Astrocyte of the hippocampus (primary cell): ENCODE measurements around the gene WARS2.

Experiments
- DNase-seq: peaks from one replicate; pipeline ENCODE4 v3.0.0; 2011; ENCODE audit warnings: low read depth, low spot score

WARS2 gene

DNA sequence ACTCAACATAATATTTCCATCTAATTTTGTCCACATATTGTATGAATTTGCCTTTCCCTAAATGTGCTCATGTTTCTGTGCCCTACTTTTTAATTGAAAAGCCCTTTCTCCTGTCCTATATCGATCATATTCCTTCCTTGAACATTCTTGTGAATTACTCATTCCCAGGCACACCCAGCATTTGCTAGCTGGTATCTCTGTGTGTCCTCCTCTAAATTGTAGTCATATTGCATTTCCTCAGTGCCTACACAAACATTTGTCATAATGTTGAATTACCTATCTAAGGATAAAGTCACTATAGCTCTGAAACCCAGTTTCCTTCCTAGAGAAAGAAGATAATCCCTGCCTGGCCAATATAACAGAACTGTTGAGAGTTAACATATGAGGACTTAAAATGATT lies 112.7 kb downstream of the WARS2 start:
- DNase-seq = no peak

DNA sequence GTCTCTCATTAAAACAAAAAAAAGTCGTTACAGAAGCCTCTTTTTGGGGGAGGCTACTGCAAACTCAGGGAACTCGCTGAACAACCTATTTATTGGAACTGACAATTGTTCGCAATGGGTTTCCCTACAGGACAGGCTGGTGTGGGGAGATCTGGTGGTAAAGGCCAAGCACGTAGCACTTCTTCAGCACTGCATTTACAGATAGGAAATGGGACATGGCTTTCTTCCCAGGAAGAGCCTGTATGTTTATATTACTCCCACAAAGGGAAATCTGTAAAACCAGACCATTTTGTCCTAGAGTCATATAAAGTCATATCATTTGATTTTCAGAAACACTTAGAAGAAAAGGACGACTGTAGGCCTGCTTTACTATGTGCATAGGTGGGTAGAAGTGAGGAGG lies 113.5 kb downstream of the WARS2 start:
- DNase-seq = no peak

DNA sequence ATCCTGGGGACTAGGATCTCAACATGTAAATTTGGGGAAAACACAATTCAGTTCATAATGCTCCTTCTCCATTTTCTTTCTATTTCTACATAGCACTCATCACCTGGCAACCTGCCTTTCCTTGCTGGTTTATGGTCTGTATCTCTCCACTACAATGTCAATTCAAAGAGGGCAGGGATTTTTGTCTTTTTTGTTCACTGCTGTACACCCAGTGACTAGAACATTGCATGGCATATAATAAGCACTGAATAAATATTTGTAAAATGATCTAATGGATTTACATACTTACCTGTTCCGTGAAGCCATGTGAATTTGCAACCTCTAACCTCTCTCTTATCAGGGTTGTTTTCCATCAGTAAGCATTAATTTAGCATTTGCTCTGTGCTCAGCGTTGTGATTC lies 124.9 kb downstream of the WARS2 start:
- no peak for DNase-seq

DNA sequence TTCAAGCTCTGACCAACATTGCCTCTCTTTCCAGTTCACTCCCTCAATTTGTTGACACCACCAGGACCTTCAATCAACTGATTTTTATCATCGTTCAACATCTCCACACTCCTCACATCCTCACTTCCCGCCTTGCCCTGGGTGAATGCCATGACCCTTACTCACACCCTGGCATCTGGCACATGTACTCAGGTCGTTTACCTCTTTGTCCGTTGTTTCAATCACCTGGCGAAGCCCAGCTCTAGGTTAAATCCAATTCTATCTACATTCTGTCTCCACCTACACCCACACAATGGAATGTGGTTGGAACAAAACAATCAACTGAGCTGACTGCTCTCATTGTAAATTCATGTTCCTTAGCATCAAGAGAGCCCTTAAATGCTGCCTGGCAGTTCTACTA lies 128.1 kb downstream of the WARS2 start:
- DNase-seq = no peak

DNA sequence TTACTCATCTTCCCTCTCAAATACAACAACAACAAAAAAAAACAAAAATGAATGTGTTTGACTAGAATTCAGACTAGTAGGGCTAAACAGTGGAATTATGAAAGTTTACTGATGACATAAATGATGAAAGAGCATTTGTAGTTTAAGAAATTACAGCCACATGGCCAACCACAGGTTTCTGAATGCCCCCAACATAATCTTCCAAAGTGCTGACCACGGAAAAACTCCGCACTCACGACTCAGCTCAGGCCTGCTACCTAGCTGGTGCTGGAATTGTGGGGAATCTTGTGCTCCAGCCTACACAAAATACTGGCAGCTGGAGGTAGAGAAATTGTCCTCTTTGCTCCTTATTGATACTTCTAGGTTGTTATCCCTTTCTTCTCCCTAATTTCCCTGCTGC lies 128.7 kb downstream of the WARS2 start:
- no peak for DNase-seq

DNA sequence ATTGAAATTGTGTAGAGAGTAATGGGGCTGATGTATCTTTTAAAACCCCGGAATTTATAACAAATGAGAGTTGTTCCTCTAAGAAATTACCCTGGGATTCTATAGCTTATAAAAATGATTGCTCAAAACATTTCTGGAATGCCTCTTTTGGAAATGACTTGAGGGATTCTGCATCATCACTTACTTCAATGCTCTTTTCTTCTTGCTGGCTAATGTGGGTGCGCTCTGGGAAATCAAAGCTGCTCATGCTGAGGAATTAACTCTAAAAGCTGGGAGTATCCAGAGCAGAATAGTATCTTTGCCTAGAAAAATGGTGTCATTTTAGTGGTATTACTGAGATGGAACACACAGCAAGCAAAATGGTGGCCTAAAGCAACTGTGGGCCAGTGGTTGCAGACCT lies 129.3 kb downstream of the WARS2 start:
- no peak for DNase-seq

DNA sequence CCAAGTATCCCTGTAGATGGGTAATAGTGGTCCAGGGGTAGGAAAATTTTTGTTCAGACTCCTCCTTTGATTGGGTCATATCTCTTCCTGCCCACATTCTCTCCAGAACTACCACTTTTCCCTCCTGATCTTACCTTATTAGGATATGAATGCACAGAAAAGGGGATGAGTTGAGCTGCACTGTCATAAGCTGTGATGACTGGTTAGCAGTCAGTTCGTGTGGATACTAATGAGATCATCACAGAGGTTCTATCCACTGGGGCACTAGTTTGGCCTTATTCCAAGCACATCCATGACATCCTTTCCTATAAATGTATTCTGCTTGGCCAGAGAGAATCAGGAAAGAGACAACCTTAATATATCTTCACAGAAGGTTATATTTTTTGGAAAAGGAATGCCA lies 130.3 kb downstream of the WARS2 start:
- no peak for DNase-seq

DNA sequence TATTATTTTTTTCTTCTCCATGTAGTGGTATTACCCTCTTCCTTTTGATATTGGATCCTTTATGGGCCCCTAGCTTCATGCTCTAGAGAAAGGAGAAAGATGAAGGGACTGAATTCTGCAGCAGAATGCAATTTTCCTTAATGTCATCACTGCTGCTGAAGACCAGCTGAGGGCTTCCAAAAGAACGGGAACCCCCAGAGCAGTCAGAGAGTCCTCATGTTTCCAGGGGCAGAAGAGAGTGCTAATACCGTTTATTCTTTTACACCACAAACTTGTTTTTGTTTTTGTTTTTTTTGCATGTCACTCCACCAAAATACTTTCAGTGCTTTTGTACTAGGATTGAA lies 131.2 kb downstream of the WARS2 start:
- DNase-seq = no peak

DNA sequence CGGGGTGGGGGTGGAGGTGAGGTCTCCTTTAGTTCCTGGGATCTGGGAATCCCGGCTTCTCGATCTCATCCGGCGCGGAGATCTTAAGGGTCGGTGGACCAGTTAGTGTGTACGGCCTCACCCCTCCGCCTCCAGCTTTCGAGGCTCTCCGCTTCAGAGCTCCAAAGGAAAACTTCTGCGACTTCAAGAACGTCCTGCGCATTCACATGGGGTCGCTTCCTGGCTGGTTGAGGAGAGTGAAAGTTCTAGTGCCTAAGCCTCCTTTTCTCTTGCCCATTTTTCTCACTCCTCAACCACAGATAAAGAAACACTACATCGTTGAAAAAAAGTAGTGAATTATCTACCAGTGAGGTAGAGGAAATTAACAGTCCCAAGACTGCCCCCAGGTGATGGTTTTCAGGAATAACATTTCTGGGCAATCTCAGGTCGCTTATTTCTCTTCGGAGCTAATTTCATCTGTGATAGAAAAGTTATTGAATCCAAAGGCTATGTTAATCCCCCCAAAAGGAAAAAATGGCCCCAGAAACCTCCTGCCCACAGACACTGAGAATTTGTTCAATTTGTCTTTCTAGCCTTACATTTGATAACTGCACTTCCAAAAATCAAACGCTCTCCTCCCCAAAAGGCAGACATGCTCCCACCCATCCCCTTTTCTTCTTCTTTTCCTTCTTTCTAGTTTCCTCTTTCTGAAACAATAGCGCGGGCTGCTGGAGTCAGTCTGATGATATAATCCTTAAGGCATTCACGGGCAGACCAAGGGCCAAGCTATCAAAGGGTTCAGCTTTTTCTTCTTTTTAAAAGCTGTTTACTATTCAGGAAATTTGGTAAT lies 131.8 kb downstream of the WARS2 start:
- peak; percentile 80 for DNase-seq

DNA sequence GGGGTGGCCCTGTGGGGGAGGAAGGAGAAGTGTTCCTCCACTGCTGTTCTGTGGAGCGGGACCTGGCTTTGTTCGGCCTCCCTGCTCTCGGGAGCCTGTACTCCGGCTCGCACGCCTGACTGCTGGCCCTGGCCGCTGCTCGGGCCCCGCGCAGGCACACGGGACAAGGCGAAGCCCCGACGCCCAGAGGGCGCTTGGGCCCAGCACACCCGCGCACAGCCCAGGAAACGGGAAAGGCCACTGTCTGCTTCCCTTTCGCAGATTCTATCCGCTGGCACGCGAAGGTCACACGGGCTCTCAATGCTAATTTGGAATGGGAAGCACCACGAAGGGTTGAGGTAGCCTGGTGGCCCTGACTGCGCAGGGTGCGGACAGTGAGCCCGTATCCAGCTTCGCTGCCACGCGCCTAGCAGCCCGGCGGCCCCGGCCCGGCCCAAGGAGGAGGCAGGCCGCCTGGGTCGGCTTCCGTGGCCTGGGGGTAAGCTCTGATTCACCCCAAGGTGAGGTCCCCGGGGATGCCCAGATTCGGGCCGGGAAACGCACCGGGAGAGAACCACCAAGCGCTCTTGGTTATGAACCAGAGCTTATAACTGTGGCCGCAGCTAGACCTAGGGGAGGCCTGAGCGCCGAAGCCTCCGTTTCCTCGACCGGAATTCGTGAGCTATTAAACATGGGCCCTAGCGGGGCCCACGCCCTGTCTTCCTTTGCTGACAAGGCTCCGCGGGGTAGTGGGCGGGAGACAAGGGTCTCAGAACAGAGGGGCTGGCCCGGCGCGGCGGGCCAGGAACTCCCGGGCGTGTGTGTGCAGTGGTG lies 132.6 kb downstream of the WARS2 start:
- DNase-seq = no peak

DNA sequence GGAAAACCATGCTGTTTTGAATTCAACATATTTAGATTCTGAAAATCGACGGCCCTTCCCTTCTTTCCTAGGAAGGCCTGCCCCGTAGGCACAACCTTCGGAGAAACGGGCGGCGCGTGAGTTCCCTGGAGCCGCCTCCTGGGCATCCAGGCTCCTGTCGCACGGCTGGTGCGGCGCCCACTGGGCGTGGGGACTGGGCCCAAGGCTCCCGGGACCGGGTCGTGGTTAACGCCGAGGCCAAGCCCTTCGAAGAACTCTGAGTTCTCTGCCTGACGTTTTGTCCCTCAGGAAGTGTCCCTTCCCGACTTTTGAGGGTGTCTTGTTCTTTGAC lies 133.1 kb downstream of the WARS2 start:
- DNase-seq = no peak

DNA sequence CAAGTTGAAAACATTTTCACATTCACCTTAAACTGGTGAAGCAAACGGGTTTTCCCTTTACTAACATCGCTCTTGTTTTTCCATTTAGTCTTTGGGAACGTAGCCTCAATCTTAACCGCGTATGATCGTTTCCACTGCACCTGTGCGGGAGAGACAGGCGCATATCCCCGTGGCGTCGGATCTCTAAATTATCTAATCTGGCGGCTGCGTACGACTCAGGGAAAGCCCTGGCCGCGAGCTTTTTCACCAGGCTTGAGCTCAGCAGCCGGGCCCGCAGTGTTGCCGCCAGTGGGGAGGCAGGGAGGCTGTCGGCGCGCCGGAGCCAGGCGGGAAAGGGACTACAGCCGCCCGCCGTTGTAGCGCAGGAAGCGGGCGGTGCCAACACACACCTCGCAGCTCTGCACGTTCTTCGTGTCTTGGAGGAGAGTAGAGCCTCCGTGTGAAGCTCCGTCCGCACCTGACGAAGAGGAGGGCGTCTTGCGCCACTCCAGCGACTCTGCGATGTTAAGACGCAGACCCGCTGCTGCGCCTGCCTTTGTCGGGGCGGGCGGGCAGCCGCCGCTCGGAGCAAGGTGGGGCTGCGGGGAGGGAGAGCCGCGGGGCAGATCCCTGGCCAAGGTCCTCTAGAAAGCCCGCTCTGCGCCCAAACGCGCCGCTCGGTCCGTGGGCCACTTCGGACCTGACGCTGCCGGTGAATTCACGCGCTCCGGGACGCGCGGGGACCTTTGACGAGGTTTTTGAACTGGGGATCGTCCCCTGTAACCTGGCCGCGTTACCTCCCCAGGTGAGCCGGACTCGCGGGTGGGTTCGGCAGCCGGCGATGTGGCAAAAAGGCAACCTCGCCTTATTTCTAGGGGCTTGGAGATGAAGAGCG lies 133.8 kb downstream of the WARS2 start:
- DNase-seq = no peak

DNA sequence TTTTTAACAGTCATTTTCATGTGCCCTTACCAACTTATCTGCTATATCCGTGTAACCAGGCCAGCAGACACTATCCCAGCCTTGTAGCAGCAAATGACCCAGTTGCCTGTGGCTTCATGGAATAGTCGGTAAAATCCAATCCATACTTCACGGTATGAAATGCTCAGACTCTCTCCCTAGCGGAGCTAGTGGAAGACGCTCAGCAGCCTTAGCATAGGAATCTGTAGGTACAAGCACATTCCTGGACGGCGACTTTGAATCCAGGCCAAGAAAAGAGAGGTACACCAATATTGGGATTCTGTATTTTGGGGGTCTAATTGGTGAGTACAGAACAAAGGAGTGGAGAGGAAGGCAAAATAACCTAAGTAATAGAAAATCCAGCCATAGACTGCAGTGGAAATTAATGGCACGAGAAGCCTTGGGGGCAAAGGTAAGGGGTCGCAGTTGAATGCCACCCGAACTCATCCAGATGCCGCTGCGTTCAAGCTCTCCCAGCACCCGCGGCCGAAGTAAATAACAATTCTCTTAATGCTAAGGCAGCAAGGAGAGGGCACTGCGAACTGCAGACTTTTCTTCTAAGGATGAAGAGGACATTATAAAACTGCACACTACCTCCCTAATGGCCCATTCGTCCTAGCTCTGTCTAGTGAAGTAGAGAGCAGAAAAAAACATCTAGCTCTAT lies 134.6 kb downstream of the WARS2 start:
- no peak for DNase-seq

DNA sequence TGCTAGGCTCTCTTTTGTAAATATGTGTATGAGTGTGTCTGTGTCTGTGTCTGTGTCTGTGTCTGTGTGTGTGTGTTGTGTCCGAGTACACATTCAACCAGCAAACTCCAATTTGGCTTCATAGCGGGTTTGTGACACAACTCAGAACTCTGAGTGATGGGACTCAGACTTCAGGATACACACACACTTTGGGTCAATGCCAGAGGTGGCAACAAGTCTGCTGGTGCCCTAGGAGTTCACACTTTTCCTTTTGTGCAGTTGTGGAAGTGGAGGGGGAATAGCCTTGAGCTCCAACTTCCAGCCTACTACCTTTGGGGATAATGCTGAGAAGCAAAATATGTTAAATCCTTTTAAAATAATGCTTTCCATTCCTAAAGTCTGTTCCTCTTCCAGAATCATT lies 135.7 kb downstream of the WARS2 start:
- no peak for DNase-seq

DNA sequence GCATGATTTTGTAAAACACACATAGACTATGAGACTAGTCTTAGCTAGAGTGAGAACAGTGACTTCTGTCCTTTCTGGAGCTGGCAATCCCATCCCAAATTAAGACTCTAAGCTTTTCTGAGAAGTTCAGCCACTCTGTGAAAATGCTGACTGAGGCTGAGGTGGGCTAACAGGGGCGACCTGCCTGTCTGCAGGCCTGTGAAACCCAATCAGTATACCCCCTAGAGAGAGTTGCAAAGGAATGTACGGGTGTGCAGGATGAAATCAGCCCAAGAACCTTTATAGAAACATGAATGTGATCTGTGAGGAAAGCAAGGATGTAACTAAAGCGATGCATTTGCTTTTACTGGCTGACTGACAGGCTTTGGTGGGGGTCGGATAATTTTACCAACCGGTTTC lies 136.3 kb downstream of the WARS2 start:
- no peak for DNase-seq

DNA sequence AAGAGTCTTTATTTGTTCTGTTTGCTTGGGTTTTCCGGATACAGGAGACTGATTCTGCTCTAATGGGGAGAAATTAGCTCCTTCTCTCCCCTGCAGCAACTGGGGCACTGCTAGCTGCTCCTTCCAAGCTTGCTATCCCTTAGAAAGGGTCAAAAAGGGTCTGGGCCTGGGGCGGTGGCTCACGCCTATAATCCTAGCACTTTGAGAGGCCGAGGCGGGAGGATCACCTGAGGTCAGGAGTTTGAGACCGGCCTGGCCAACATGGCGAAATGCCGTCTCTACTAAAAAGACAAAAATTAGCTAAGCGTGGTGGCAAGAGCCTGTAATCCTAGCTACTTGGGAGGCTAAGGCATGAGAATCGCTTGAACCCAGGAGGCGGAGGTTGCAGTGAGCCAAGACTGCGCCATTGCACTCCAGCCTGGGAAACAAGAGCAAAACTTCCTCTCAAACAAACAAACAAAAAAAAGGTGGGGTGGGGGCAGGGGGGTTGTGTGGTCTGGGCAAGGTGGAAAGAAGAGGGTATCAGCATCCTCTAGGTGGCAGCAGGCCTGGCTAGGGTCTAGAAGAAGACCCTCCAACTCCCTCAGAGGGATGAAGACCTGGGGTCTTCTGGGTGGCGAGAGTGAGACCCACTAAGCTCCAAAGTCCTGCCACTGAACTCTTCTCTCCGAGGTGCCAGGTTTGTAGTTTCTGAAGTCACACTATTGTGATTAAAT lies 136.9 kb downstream of the WARS2 start:
- DNase-seq = no peak

DNA sequence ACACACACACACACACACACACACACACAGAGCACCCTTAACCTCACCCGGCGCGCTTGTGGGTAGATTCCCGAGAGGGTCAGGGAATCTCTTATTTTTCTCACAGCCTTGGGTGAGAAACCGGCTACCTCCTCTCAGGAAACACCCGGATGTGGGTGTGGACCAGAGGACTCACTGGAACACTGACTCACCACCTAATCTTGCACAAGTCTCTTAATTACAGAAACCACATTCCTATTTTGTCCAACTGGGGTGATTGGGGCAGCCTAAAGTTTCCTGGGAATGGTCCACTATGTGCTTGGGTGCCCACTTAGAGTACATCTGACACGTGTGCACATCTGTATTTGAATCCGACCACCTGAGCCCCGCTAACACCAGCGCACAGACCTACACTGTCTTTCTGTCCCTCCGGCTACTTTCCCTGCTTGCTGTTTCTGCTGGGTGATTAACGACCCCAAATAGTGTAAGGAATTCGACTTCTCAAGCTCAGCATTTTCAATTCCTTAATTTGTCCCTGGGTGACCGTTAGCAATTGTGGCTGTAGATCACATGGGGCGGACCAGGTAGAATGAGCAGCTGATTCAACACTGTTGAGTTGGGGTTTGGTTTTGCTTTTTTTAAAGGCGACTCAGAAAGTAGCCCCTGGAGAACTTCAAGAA lies 138.3 kb downstream of the WARS2 start:
- DNase-seq = peak; percentile 56

DNA sequence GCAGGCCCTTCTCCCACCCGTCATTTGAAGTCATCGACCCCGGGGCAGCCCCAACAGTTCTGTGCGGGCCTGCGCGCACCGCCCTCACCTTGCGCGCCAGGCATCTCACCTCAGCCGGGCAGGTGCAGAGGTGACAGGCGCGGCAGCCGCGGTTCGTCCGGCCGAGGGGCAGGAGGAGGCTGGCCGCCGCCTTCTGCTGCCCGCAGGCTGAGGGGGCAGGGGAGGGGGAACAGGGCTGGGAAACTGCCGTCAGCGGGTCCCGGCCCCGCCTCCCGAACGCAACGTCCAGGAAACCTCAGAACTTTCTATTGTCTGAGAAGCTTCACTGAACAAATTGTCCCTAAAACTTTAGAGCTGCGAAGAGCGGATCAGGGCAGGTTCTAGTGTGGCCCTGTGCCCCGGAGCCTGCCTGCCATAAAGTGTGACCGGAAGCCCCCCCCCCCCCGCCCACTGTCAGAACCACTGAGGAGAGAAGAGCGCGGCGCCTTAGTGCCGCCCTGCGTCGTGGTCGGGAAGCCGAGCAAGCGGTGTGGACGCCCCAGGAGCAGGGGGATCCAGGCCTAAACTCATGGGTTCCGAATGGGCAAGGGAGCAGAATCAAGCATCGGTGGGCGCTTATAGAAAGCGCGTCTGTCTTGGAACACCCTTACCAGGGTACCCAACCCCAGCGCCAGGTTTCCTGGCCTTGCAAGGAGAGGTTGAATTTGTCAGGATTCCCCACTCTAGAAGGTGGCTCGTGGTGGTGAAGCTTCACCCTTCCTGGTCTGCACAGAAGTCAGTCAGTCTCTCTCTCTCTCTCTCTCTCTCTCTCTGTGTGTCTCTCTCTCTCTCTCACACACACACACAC lies 139.0 kb downstream of the WARS2 start:
- DNase-seq = no peak

DNA sequence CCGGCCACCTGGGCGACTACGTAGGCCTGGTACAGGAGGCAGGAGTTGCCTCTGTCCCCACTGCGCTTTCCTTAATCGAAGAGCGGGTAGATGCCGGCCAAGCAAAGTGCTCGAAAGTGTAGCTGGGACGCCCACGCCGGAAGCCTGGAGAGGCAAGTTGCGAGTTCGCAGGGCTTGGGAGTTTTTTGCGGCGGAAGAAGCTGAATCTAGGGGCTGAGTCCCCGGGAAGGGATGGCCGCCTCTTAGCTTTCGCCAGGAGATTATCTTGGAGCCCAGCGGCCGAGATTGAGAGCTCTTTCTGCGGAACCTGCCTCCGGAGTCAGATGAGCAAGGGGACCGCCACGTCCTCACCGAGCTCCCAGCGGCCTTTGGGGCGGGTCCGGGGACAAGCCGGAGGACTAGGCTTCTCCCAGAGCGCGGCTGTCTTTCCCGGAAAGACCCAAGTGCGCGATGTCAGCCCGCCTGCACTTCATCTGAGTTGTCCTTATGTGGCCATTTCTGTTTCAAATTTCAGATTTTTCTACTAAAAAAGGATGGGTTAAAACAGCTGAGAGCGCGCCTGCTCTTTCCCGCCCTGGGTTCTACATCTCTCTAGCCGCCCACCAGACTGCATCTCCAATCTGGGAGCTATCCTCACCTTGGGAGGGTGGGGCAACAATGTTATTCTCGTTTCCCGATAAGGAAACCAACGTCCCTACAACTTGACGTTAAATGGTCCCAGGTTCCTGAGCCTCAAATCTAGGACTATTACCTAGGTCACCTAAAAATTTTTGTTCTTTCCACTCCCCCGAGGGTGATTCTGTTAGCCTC lies 139.9 kb downstream of the WARS2 start:
- no peak for DNase-seq
